SHP77 (cell line): ENCODE results near the gene HGF.
A peak's percentile ranks its signal among the peaks of the same experiment; 100 is the strongest.
"Not testable (repeated sequence)": the region's sequence is repeated elsewhere in the genome, so short reads cannot be mapped to it uniquely, and the experiment has no call there.

Experiments used
- DNase-seq, 2 experiments: peaks; one replicate each; lab custom pipeline; 2025; lab: John Stamatoyannopoulos, UW

HGF gene

DNA sequence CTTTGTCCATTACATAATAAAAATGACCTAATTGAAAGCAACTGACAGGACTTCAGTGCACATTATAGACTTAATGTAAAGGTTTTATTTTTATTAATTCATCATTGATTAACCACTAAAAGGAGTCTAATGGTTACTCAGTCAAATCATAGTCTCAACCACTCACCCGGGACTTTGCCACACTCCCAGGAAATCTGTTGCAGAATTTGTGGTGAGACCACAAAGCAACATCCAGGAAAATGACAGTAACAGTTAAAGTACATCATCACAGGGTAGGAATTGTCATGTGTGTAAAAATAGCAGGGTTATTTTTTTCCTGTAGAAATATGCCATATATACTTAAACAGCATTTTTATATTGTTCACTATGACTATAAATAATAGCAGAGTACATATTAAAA, 6.3 kb upstream of the HGF start:
- DNase-seq, result no peak

DNA sequence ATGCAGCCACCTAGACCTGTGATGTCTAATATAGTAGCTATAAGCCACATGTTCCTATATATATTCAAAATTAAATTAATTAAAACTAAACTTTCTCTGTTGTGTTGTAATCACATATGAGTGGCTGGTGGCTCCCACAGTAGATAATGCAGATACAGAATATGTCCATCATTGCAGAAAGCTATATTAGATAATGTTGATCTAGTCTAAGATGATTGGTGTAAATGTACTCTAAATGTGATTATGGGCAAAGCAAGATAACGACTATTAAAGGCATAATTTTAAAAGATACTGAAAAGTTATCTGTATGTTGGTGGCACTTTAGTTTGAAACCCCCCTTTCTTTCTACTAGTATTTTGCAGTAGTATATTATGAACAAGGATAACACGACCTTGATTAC, 5.7 kb upstream of the HGF start:
- DNase-seq, result no peak

DNA sequence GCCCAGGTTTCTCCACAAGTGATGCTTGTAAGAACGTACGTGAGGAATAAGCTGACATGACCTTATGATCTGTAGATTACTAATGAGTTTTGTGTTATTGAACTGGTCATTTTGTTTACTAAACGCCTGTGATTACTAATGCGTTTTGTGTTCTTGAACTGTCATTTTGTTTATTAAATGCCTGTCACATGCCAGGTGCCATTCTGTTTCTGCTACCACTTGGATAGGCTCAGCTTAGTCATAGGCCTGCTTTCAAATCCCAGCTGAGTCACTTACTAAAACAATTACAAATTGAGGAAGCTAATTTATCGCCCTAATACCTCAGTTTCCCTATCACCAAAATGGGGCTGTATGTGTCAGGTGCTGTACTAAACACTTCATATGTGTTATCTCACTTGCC, 4.7 kb upstream of the HGF start:
- no peak for DNase-seq

DNA sequence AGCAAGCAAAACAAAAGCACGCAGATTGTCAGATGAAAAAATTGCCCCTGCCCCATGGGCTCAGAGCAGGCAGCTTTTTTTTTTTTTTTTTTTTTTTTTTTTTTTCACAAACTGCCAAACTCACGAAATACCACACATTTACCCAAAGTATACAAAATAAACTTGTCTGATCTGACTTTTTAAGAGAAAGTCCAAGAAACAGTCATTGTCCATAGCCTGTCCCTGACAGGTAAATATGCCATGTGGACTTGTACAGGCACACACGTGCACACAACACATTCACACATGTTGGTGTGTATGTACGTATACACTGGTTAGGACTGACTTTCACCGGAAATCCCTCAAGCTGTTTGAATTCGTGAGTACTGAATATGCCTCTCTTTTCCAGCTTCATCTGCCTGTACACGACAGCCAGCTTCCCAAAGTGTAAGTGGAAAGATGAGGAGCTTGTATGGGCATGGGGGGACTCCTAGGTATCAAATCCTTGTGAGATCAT, 929 bp upstream of the HGF start:
- no peak for DNase-seq

DNA sequence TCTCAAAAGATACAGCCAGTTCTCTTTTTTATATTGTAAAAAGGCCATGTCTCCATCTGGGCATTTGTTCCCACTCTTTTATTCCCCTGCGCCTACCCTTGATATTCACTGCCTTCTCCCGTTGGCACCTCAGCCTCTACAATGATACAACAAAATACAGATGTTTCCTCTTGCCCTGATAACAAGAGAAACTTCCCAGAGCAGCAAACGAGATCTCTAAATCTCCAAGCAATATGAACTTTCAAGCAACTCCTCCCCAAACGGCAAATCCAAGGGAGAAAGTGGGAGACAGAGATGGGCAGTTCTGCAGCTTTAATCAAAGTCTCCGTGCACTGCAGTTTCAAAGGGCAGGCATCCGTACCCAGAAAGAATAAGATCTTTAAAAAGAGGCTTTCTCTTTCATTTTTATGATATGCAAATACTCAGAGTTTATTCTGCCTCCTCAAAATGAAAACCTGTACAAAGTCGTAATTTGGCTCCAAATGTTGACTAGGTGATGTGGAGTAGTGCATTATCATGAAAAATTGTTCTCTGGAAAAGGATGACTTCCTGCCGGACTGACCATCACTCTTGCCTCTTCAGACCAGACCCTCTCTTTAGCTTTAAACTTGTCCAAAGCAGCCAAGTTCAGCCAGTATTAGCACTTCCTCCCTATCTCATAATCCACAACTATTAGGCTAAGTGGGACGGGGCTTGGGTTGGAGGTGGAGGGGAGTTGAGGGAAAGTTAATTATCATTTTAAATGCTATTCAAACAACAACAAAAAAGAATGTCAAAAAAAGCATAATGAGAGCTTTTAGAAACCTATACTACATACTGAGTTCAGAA, 682 bp downstream of the HGF start:
- DNase-seq, result no peak

DNA sequence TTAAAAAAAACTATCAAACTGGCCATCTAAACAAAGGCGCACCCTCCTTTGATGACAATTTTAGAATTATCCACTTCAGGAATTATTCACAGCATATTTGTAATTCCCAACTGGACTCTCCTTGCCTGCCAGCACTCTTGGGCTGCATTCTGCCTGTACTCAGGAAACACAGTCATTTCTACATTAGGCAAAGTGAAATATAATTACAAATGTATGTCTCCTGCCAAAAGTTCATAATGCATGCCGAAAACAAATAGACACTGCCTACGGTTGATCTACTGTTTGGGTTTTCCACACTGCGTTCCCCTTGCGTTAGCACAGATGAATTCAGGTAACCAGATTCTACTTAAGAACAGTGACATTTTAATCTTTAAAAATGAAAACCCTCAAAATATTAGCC, 1.9 kb downstream of the HGF start:
- DNase-seq, result no peak

DNA sequence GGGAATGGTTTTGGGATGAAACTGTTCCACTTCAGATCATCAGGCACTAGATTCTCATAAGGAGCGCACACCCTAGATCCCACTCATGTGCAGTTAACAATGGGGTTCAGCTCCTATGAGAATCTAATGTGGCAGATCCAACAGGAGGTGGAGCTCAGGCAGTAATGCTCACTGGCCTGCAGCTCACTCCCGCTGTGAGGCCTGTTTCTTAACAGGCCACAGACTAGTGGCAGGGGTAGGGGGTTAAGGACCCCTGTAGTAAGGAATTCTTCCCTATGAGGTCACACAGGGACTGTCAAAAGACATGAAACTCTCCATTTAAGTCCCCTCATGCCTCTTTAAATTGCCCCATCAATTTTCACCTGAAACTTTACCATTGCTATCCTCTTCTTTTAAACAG, 8.0 kb downstream of the HGF start:
- no peak for DNase-seq

DNA sequence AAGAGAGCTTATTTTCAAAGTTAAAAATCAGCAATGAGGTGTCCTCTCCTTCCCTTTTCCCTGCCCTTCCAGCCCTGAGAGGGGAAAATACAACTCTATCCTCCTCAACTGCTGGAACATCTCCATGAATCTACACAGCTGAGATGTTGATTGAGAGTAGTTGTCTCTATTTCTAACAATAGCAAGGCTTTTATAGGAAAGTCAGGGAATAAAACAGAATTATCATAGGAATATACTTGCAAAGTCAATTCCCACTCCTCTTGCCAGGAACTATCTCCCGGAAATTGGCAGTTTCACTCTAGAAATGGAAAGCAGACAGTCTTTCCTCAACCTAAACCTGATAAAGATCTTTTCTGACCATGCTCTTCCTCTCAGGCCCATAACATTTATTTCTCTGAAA, 8.8 kb downstream of the HGF start:
- DNase-seq, result no peak

DNA sequence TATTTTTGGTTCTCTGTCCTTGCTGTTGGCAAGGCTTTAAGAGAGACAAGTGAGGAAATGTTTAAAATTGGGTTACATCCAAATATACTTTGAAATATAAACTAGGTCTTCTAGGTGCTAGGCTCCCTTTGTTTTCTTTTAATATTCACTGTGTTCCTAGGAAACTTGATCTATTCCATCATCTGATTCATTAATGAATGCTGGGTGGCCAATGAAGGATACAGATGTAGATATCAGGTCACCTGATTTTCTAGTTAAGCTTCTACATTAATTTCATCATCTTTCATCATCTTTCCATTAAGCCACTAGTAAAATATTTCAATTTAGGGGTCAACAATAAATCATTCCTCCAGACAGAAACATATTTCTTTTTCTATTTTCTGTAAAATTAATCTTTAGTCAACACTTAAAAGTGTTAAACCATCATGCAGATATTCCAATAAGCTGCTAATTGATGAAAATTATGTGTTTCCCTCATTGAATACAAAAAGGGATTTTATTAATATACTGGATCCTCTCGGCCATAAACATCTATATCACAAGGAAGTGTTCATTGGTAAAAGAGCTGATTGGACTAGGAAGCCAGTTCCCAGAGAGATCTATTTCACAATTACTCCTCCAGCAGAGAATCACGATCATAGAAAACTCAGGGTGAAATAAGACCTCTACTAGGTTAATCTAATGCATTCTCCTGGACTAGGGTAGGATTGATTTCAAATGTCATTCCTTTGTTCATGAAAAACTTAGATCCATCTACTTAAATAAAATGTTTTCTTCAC, 14.7 kb downstream of the HGF start:
- DNase-seq, result no peak

DNA sequence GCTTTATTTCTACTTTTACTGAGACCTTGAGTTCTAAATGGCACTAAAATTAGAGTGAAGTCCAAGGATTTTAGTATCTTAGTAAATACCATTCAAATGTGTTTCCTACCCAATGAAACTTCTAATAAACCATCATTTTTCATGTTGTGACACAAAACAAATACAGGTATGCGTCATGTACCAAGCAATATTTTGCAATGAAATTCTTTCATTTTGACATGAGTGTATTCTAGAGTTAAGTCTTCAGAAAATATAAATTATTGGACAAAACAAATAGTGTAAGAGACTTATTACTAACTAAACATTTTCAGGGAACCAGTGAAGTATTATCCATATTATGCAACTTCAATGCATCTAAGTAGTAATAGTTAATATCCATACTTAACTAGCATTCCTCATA, 16.5 kb downstream of the HGF start:
- DNase-seq, result no peak

DNA sequence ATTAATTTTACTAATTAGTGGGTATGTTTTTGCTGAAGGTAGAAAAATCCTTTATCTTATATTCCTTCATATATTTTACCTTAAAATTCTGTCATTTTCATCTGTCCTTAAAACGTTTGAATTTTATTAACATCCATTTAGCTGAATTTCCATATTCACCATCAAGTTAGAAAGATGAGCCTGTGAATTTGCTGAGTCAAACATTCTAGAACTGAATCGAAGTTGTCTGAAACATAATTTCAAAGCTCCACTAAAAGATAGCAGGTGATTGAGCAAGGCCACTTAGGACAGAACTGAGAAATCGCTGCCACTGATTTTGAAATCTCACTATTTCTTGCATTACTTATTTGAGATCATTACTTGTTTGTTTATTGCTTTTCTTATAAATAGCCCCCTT, 17.5 kb downstream of the HGF start:
- no peak for DNase-seq

DNA sequence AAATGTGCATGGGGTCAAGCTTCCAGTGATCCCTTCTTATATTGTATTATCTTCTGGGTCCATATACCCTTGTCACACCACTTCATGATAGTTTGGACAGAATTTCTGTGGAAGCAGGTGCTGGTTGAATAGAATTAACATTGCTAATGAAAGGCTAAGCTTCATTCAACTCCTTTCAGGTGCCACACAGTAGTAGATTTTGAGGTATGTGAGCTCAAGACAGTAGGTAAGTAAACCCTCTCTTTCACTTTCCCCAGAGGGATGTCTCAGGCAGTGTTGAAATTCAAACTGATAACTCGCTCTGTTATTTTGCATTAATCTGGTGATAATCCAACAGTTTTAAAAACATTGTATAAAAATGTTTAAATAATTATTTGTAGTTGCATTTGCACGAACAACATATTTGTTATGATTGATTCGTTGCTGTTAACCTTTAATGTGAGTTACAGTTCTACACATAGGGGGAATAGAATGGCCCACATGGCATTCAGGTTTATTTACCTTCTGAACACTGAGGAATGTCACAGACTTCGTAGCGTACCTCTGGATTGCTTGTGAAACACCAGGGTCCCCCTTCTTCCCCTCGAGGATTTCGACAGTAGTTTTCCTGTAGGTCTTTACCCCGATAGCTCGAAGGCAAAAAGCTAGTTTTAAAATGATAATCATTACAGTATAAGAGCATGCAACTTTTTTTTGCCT, 18.1 kb downstream of the HGF start:
- DNase-seq, result no peak

DNA sequence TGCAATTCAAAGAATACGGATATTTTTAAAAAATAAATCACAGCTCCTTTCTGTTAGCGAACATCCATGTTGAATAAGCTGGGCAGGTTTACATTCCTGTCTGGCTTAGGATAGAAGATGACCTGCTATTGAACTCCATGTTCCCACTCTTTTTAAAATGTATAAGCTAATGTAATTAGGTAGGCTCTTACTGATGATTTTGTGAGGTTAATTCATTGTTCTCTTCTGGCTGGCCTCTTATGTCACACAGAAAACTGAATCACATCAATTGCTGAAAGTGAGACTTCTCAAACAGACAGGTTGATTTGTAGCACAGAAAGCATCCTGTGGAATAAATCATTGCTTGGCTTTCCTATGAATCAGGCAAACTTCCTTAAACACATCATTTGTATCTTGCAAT, 24.2 kb downstream of the HGF start:
- no peak for DNase-seq

DNA sequence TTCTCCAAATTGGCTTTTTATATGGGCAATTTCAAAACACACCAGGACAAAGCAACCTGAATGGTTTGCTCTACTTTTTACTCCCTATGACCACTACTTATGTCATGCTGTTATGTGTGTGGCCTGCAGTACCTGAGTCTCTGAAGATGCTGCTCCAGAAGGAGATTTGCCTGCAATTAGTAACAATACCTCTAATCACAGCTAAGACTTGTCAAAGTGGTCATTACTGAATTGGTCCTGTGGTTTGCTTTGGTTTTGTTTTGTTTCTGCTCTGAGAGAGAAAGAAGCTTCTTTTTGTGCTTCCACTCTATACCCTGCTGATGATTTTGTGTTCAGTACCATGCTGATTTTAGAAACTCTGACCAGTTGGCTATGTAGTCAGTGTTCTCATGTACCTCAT, 25.5 kb downstream of the HGF start:
- no peak for DNase-seq

DNA sequence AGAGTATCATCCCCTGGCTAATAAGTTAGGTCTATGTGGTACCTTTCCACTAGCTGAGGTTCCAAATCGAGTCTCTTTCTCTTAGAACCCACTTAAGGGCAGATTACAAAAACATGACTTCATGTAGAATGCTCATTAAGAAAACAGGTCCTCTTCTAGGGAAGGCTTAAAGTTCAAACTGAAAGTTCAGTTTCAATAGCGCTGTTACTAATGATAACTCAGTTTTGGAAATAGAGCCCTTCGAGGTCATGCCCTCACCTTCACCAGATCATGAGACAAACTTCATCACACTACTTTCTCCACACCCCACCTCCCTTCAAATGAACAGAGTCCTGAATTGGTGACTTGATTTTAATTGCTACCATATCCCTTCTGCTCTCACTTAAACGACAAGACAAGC, 26.2 kb downstream of the HGF start:
- no peak for DNase-seq

DNA sequence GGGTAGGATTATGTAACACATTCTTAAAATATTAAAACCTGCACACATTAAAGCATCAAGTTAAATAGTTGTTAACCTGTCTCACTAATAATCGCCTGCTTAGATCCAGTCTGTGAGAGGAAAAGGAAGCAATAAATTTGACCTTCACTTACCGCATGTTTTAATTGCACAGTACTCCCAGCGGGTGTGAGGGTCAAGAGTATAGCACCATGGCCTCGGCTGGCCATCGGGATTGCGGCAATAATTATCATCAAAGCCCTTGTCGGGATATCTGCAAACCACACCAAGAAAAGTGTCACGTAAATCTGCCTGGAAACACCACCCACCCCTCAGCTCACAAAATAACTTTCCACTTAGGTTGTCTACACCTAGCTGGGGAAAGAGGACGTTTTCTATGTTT, 26.6 kb downstream of the HGF start:
- no peak for DNase-seq

DNA sequence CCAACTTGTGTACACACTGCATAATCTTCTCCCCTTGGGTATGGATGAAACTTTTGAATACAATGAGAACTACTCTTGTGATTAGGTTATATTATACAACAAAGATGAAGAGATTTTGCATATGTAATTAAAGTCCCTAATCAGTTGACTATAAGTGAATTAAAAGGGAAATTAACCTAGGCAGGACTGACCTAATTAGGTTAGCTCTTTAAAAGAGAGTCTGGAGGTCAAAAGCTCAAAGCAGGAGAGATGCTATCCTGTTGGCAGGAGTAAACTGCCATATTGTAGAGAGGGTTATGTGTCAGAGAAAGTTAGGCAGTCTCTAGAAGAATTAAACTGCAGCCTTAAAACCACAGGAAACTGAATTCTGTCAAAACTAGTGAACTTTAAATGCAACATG, 29.4 kb downstream of the HGF start:
- no peak for DNase-seq

DNA sequence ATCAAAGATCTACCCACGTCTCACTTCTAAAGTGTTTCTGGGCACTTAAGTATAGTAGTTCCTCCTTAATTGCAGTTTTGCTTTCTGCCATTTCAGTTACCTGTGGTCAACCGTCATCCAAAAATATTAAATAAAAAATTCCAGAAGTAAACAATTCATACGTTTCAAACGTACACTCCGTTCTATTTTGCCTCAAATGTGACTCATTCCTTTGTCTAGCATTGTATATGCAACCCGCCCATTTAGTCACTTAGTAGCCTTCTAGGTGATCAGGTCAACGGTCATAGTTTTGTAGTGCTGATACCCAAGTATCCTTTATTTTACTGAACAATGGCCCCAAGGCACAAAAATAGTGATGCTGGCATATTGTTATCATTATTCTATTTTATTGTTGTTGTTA, 33.8 kb downstream of the HGF start:
- no peak for DNase-seq

DNA sequence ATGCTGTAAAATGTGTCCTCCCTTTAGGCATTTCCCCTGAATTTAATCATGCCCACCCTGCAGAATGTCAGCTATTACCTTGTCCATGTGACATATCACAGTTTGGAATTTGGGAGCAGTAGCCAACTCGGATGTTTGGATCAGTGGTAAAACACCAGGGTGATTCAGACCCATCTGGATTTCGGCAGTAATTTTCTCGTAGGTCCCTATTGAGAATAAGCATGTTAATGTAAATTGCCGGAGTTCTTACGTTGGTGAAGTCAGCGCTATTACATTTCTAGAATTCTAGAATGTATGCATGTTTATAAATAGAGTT, 44.1 kb downstream of the HGF start:
- DNase-seq, result no peak

DNA sequence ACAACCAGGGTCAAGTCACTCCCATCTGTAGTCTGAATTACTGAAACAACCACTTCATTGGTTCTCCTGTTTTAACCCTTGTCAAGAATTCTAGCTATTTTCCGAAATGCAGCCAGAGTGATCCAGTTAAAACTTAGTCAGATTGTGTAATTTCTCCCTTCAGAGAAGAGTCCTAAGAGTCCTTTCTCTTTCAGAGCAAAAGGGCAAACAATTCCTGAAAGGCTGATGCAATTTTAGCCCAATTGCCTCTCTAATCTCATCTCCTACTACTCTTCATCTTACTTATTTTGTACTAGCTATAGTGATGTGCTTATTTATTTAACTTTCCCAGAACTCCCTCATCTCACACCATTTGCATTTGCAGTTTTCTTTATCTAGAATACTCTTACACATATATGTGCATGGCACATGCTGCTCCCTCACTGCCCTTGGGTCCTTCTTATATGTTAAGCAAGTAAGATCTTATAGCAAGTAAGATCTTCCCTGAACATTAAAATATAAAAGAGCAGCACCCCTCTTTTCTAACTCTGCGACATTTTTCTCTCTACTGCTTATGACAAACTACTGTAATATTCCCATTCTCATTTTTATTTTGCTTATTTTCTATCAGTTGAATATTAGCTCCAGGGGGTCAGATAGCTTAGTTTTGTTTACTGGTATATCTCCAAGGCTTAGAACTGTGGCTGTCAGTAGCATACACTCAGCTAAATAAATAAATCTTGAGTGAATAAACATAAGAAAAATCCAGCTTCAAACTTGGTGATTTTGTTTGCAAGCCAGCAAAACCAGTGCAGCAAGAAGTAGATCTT, 44.6 kb downstream of the HGF start:
- DNase-seq, result no peak

DNA sequence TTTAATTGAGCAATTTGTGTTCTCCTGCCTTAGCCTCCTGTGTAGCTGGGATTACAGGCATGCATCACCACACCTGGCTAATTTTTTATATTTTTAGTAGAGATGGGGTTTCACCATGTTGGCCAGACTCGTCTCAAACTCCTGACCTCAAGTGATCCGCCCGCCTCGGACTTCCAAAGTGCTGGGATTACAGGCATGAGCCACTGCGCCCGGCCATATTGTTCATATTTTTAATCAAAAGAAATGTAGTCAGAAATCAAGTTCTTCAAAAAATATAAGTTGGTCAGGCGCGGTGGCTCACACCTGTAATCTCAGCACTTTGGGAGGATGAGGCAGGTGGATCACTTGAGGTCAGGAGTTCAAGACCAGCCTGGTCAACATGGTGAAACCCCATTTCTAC, 47.6 kb downstream of the HGF start:
- DNase-seq, result not testable (repeated sequence)

DNA sequence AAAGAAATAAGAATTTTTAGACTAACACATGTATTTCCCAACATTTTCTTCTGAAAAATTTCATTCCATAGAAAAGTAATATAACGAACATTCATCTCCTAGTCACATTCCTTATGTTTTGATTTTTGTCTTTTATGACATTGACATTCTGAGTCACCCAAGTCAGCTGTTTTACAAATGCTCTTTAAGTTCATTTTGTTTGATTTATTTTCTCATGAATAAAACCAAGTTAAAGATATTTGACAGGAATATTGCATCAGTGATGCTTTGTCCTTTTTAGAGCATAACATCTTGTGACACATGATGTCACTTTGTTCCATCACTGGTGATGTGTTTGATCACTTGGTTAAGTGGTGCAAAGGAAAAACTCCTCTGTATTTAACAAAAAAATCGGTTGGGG, 48.4 kb downstream of the HGF start:
- peak; percentile 7 to 13 for DNase-seq
